Progenitor cell of endocrine pancreas (in vitro differentiated cells): Measurements from ENCODE around the gene TEX44. TPM values are rescaled to one million over a fixed set of nuclear protein-coding genes. Genes with fewer than 3 reads are reported as not detected.

Experiments used
- DNase-seq: peaks from one replicate; pipeline ENCODE4 v3.0.0; 2021; ENCODE audit warnings: low spot score; ENCODE audit not compliant: unreplicated experiment
- H3K27ac Mint-ChIP-seq: 2 replicates; pipeline ENCODE4 v1.8.0; 2021; ENCODE audit warnings: mild to moderate bottlenecking, moderate library complexity, mixed read lengths
- H3K27me3 Mint-ChIP-seq: 2 replicates; pipeline ENCODE4 v1.8.0; 2021; ENCODE audit warnings: mixed read lengths
- H3K36me3 Mint-ChIP-seq: 2 replicates; pipeline ENCODE4 v1.8.0; 2022; ENCODE audit warnings: mixed read lengths; ENCODE audit not compliant: insufficient read depth
- H3K4me1 Mint-ChIP-seq: 2 replicates; pipeline ENCODE4 v1.8.0; 2021; ENCODE audit warnings: low read depth, mixed read lengths
- H3K4me3 Mint-ChIP-seq: 2 replicates; pipeline ENCODE4 v1.8.0; 2021; ENCODE audit warnings: low read depth, mild to moderate bottlenecking, moderate library complexity, mixed read lengths
- H3K9me3 Mint-ChIP-seq: 2 replicates; pipeline ENCODE4 v1.8.0; 2021; ENCODE audit warnings: low read depth, mixed read lengths
- CTCF ChIP-seq: fragments of 200-600 bp; sonication (generic); IDR thresholded peaks from one replicate; pipeline ENCODE4 v1.5.0; 2021; ENCODE audit warnings: antibody characterized with exemption, mild to moderate bottlenecking; ENCODE audit not compliant: unreplicated experiment
- total RNA-seq: library from RNA; stranded (reverse); gene quantifications from 2 replicates; pipeline ENCODE4 v1.2.1, GENCODE V29; 2021

Gene TEX44
- total RNA-seq, 1 donor from 2014 or later: not detected

GRCh38 chr2:231634951-231635875 lies 42.5 kb downstream of the TEX44 start:
- no peak for DNase-seq
- Mint-ChIP-seq H3K4me3 (no peak overlapping the region), H3K4me1 (no peaks in the 10 kb centered on the region), H3K27ac (no peak overlapping the region), H3K36me3 (no peaks in the 10 kb centered on the region), H3K27me3 (no peaks in the 10 kb centered on the region), H3K9me3 (no peaks in the 10 kb centered on the region)
- TF ChIP-seq CTCF: no peak

GRCh38 chr2:231640241-231640640 lies 47.6 kb downstream of the TEX44 start:
- Mint-ChIP-seq H3K9me3 (no peaks in the 10 kb centered on the region), H3K4me1 (no peaks in the 10 kb centered on the region), H3K27me3 (no peaks in the 10 kb centered on the region), H3K4me3 (no peak overlapping the region), H3K36me3 (no peaks in the 10 kb centered on the region), H3K27ac (no peak overlapping the region)
- no peak for TF ChIP-seq CTCF
- DNase-seq: no peak

GRCh38 chr2:231640641-231641111 lies 48.0 kb downstream of the TEX44 start:
- Mint-ChIP-seq H3K4me3 (no peak overlapping the region), H3K27ac (peak overlapping the region; percentile 29), H3K27me3 (no peaks in the 10 kb centered on the region), H3K4me1 (no peaks in the 10 kb centered on the region), H3K36me3 (no peaks in the 10 kb centered on the region), H3K9me3 (no peaks in the 10 kb centered on the region)
- TF ChIP-seq CTCF: no peak
- no peak for DNase-seq

GRCh38 chr2:231642631-231643494 lies 50.2 kb downstream of the TEX44 start:
- no peak for DNase-seq
- Mint-ChIP-seq H3K27me3 (no peaks in the 10 kb centered on the region), H3K27ac (no peak overlapping the region), H3K9me3 (no peaks in the 10 kb centered on the region), H3K36me3 (no peaks in the 10 kb centered on the region), H3K4me1 (no peaks in the 10 kb centered on the region), H3K4me3 (no peak overlapping the region)
- TF ChIP-seq CTCF: no peak

- Mint-ChIP-seq H3K4me3 (no peak overlapping the region), H3K36me3 (no peaks in the 10 kb centered on the region)
- no peak for TF ChIP-seq CTCF
Observed at GRCh38 chr2:231643495-231643888, 50.8 kb downstream of the TEX44 start.

More at GRCh38 chr2:231643495-231643888, 50.8 kb downstream of the TEX44 start:
- no peak for DNase-seq
- no peaks in the 10 kb centered on the region for H3K4me1 Mint-ChIP-seq
- H3K27ac Mint-ChIP-seq: no peak overlapping the region
- no peaks in the 10 kb centered on the region for H3K27me3 Mint-ChIP-seq
- no peaks in the 10 kb centered on the region for H3K9me3 Mint-ChIP-seq
